AG20443 (cell line): ENCODE measurements around the gene PADI1.

ENCODE experiments used
- DNase-seq: peaks from one replicate; pipeline ENCODE4 v3.0.0; 2012; ENCODE audit warnings: low spot score, mixed read lengths

PADI1 gene

DNA sequence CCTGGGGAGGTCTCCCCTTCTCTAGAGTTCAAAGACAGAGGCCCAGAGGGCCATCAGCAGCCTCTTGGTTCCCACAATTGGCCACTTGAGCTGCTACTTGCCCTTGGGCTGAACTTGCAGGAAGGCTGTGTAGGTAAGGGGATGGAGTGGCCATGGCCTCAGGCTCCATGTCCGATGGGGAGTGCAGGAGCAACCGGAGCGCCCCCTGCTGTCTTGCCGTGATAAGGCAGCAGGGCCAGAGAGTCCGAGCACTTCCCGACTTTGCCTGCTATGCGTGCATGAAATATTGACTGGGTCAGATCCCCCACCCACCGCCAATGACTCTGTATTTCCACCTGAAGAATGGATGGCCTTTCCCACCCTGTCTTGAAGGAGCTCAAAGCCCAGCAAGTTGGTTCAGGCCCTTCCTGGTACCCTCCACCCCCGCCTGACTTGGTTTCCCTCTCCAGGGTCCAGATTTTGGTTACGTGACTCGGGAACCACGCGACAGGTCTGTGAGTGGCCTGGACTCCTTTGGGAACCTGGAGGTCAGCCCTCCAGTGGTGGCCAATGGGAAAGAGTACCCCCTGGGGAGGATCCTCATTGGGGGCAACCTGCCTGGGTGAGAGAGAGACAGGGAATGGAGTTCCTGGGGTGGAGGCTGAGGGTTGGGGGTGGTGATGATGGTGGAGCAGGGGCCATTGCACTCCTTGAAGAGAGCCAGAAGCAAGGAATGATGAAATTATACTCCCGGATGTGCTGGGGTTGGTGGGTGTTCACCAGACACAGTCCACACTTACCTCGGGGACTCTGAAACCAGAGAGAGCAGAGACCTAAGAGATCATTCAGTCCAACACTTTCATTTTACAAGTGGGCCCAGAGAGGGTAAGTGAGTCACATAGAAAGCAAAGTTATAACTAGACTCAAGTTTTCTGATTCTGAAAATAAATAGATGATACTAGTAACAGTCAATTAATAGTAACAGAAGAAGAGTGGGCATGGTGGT lies 69.5 kb downstream of the PADI1 start:
- peak; percentile 80 for DNase-seq

DNA sequence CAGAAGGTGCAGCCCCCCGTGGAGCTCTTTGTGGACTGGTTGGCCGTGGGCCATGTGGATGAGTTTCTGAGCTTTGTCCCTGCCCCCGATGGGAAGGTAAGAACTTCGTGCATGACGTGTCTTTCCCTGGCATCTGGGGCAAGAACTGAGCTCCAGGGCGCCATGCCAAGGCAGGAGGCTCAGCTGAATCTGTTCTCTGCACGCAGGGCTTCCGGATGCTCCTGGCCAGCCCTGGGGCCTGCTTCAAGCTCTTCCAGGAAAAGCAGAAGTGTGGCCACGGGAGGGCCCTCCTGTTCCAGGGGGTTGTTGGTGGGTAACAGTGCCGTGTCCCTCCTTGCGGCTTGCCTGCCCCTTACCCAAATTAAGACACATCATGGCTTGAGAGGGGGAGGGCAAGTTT lies 71.6 kb downstream of the PADI1 start:
- DNase-seq: peak; percentile 71

DNA sequence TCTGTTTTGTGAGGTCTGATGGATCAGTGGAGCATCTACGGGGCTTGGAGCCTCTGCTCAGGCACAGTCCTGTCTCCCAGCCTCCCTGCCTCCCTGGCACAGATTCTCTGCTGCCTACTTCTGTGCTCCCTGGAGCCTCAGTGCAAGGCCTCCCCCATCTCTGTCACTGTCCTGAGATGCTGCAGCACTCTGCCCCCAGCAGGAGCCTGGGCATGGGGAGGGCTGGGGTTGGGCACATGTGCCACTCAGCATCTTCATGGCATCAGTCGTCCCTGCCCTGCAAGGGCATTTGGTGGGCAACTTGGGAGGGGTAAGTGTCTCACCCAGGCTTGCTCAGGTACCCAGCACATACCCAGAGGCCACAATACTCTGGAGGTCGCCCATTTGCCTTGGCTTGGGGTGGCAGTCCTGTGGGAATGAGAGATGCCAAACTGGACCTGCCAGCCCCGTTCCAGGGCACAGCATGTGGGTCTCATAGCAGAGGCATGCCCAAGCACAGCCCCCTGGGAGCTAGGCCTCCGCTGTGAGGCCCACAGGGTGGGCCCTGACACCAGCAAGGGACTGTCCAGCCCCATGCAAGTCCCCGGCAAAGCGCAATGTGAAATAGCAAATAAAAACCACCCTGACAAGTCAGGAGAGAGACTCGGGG lies 72.7 kb downstream of the PADI1 start:
- DNase-seq: no peak

DNA sequence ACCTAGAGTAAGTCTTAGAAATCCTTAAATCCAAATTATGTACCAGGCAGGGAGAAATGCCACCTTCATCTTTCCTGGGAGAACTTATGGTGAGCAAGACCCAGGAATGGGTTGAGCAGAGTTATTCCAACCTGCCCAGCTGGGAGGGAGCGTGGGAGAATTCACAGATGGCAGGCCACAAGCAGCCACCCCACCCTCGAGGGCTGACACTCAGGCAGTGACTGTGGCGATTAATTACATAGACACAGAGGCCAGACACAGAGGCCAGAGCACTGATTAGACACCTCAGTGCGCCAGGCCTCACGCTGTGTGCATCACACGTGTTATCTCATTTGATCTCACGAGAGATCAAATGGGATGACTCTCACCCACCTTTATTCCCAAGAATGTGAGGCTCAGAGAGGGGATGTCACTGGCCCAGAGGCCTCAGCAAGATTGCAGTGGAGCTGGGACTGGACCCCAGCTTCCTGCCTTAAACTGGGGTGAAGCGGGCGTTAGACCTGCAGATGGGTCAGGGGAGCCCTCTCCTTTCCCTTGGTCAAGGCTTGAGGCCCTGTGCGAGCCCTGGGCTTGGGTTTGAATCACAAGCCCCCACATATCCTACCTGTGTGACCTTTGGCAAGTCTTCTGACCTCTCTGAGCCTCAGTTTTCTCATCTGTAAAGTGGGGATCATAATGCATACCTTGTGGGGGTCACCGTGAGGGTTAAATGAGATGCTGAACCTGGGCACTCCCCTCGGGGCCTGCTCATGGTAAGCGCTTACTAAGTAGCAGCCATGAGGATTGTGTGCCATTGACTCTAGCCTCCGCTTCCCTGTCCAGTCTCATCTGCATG lies 74.3 kb downstream of the PADI1 start:
- no peak for DNase-seq

DNA sequence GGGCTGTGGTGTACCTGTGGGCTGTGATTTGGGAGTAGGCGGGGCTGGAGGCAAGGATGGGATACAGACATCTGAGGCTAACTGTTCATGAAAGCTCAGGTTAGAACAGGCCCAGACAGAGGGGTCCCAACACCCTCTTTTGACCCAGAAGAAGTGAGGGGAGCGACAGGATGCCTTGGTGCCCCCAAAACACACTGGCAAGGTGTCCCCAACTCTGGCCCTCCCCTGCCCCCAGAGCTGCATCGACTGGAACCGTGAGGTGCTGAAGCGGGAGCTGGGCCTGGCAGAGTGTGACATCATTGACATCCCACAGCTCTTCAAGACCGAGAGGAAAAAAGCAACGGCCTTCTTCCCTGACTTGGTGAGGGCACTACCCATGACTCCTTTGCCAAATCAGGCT lies 75.5 kb downstream of the PADI1 start:
- DNase-seq: no peak

DNA sequence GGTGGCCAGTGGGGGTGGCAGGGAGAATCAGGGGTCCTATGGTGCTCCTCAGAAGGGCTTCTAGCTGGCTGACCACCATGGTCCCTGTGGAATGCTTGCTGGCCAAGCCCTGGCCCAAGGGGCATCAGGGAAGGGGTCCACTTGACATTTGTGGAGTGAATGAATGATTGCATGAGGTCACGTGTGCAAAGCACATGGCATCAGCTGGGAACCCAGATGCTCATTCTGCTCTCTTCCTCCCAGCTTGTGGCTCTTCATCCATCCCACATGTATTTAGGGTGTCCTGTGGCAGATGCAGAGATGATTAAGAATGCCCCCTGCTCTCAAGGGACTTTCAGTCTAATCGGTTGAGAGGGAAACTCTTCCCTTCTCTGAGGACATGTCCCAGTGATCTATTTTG lies 76.0 kb downstream of the PADI1 start:
- no peak for DNase-seq

DNA sequence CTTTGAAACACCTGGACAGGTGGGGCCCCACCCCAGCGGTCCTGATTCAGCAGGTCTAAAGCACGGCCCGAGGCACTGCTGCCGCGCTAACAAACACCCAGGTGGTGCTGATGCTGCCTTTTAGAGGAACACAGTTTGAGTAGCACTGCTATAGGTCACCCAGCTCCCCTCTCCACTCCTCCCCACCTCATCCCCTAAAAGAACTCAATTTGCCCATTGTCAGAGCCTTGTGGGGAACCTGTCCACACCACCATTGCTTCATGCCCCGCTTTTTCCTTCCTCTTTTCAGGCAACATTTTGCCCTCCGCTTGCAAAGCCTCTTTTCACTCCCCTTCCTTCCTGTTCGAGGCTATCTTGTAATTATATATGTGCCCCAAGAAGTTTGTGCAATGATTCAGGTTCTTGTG lies 76.8 kb downstream of the PADI1 start:
- DNase-seq: no peak

DNA sequence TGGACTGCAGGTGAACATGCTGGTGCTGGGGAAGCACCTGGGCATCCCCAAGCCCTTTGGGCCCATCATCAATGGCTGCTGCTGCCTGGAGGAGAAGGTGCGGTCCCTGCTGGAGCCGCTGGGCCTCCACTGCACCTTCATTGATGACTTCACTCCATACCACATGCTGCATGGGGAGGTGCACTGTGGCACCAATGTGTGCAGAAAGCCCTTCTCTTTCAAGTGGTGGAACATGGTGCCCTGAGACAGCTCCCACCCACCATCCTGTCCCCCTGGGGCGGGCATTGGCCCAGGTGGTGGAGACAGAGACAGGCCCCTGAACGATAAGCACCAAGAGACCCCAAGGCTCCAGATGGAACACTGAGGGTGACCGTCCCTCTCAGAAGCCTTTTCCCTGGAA lies 77.9 kb downstream of the PADI1 start:
- DNase-seq: no peak

DNA sequence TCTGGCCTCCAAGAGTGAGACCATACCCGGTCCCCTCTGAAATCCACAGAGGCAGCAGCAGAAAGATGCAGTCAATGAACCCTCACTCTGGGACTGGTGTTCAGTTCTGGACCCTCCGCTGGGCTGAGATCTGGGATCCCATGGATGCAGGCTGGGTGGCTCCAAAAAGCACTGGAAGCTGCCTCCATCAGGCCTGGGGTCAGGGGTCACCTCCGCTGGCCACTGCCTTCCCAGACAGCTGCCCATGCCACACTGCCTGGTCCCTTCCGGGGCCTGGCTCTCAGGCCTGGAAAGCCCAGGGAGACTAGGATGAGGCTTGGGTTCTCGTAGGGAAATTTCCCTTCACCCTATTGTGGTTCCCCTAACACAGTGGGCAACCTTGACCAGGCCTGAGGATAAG lies 81.7 kb downstream of the PADI1 start:
- no peak for DNase-seq

DNA sequence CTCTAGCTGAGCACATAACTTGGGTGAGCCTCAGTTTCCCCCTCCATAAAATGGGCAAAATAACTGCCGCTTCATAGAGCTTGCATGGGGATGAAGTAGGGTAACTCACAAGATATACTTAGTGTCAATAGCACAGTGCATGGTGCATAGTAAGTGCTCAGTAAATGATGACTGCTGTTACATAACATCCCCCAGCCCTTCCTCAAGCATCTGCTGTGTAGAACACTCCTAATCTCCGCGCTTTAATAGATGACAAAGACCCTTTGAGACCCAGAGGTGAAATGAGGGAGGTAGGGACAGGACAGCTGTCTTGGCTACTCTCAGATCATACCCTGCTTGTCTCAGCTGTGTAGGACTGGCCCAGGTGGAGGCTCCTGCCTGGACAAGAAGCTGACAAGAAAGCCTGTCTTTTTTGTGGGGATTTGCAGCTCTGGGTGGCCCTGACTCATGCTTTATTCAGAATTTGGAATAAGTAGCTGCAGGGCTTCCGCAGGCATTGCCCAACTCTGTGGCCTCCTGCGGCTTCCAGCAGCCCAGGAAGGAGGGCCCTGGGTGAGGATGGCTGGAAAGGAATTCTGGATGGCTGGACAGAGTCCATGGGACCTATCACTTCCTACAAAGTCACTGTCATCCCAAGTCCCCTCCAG lies 82.3 kb downstream of the PADI1 start:
- peak; percentile 91 for DNase-seq

DNA sequence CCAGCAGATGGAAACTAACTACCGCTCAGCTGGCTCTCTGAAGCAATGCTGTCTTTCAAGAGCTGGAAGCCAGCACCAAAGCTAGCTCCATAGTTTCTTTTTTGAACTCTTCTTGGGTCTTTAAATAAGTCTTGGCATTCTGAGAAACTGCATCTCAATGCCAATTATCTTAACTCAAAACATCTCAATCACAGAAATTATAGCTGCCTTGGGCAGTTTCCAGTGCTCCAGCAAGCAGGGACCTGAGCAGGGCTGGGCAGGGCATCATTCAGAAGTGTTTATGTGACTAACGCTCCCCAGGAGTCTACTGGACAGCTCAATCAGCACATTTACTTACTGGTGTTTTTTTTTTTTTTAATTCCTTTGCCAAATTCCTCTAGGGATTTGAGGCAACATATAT lies 84.8 kb downstream of the PADI1 start:
- no peak for DNase-seq

DNA sequence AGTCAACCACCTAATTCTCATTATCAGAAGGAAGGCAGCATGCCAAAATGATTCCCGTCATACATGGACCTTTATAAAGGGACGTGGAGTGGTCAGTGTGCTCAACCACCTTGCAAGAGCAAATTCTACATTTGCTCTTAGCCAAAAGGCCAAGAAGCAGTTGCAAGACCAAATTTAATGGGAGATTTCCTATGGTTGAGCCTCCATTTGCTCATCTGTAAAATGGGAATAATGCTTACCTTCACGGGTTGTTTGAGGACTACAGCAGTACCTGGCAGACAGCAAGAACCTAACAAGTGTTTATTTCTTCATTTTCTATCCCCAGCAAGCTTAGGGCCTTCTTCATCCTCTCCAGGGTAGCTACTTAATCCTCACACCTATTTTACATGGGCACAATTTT lies 85.6 kb downstream of the PADI1 start:
- DNase-seq: no peak

DNA sequence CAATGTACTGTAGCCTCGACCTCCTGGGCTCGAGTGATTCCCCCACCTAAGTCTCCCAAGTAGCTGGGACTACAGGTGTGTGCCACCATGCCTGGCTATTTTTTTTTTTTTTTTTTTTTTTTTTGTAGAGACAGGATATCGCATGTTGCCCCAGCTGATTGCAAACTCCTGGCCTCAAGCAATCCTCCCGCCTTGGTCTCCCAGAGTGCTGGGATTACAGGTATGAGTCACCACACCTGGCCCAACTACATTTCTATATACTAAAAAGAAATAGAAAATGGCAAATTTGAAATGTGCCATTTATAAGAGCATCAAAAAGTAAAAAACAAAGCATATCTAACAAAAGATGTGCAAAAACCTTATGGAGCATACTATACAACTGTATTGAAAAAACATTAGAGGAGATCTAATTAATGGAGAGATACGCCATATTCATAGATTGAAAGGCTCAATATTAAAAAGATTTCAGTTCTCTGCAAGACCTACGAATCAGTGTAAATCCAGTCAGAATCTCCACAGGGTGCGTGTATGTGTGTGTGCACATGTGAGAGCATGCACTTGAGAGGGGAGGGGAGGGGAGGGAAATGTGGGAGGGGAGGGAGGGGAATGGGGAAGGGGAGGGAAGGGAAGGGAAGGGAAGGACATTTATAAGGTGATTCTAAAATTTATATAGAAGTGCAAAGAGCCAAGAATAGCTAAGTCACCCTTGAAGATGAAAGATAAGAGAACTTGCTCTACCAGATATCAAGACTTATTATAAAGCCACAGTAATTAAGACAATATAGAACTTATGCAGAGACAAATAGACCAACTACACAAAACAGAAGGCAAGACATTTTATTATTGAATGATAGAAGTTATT lies 87.6 kb downstream of the PADI1 start:
- no peak for DNase-seq

DNA sequence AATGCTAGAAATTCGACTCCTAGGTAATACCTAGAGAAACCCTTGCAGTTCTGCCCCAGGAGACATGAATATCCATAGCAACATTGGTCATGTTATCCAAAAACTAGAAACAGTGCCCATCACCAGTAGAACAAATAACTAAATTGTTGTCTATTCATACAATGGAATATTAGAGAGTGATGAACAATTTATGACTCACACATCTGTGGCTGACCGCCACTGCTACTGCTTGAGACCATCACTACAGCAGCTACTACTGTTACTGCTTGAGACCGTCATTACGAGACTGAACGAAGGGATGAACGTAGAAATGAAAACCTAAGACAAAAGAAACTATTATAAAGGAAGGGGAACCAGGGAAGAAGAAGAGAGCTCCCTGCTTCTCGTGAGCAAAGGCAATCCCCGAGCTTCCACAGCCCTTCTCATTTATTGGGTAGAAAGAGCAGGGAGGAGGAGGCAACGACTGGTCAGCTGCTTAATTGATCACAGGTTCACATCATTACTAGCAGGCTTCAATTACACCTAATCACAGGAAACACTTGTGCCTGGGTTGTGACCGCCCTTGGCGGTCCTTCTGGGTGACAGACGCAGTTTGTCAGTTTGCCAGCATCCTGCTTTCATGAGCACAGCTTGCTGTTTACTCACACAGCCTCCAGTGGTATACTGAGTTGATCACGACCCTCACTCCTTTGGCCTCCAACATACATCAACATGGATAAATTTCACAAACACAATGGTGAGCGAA lies 88.9 kb downstream of the PADI1 start:
- no peak for DNase-seq

DNA sequence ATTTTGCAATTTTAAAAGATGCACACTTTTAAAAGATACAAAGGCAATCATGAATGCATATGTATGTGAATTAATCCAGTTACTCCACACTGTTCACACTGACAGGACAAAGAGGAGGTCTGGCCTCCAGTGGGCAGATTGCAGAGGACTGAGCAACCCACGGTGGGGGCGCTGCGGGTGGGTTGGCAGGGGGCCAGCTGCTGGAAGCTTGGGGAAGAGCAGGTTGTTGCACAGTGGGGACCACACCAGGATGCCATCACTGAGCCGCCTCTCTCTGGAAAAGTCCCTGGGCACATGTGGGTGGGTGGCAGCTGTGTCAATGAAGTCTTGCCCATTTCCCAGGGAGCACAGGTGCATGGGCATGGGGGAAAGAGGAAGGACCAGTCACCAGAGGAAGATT lies 90.4 kb downstream of the PADI1 start:
- DNase-seq: no peak
